Endothelial cell (in vitro differentiated cells): ENCODE results near the gene GP1BB. TPM values are rescaled to one million over a fixed set of nuclear protein-coding genes. Genes with fewer than 3 reads are reported as not detected.
A peak's percentile ranks its signal among the peaks of the same experiment; 100 is the strongest.

Experiments
- DNase-seq: peaks from one replicate; pipeline ENCODE4 v3.0.0; 2021; ENCODE audit warnings: low spot score
- H3K27ac Mint-ChIP-seq: one replicate; pipeline ENCODE4 v1.8.0; 2021; ENCODE audit warnings: mixed read lengths, inconsistent platforms; ENCODE audit not compliant: unreplicated experiment
- H3K27me3 Mint-ChIP-seq: one replicate; pipeline ENCODE4 v1.8.0; 2021; ENCODE audit warnings: mild to moderate bottlenecking, moderate library complexity, mixed read lengths, inconsistent platforms; ENCODE audit not compliant: unreplicated experiment
- H3K36me3 Mint-ChIP-seq: one replicate; pipeline ENCODE4 v1.8.0; 2021; ENCODE audit warnings: mild to moderate bottlenecking, low read depth, mixed read lengths, inconsistent platforms; ENCODE audit not compliant: unreplicated experiment
- H3K4me1 Mint-ChIP-seq: one replicate; pipeline ENCODE4 v1.8.0; 2021; ENCODE audit warnings: mild to moderate bottlenecking, mixed read lengths, inconsistent platforms; ENCODE audit not compliant: unreplicated experiment
- H3K4me3 Mint-ChIP-seq: one replicate; pipeline ENCODE4 v1.8.0; 2021; ENCODE audit warnings: mild to moderate bottlenecking, mixed read lengths, inconsistent platforms; ENCODE audit not compliant: unreplicated experiment
- H3K9me3 Mint-ChIP-seq: one replicate; pipeline ENCODE4 v1.8.0; 2021; ENCODE audit warnings: mixed read lengths, inconsistent platforms; ENCODE audit not compliant: unreplicated experiment
- CTCF ChIP-seq: fragments of 200-600 bp; sonication (generic); IDR thresholded peaks from one replicate; pipeline ENCODE4 v1.5.0; 2021; ENCODE audit warnings: antibody characterized with exemption; ENCODE audit not compliant: unreplicated experiment
- total RNA-seq: library from RNA; stranded (reverse); fragmentation: NEBNext Ultra II Directional; extraction: Animal tissue kit (Norgen Biotek cat#: 25700); gene quantifications from one replicate; pipeline ENCODE4 v1.2.1, GENCODE V29; 2021; ENCODE audit not compliant: unreplicated experiment

The GP1BB gene
- total RNA-seq, 1 donor from 2014 or later = not detected

GRCh38 chr22:19721330-19722177 is 1.8 kb upstream of the GP1BB start:
- peaks cover 12% of the 10 kb centered on the region for H3K36me3 Mint-ChIP-seq
- H3K4me1 Mint-ChIP-seq = peaks cover 17% of the 10 kb centered on the region
- no peak overlapping the region for H3K4me3 Mint-ChIP-seq
- peaks cover 33% of the 10 kb centered on the region for H3K27me3 Mint-ChIP-seq
- no peak for TF ChIP-seq CTCF
- no peak overlapping the region for H3K27ac Mint-ChIP-seq
- DNase-seq = no peak
- no peaks in the 10 kb centered on the region for H3K9me3 Mint-ChIP-seq

DNA sequence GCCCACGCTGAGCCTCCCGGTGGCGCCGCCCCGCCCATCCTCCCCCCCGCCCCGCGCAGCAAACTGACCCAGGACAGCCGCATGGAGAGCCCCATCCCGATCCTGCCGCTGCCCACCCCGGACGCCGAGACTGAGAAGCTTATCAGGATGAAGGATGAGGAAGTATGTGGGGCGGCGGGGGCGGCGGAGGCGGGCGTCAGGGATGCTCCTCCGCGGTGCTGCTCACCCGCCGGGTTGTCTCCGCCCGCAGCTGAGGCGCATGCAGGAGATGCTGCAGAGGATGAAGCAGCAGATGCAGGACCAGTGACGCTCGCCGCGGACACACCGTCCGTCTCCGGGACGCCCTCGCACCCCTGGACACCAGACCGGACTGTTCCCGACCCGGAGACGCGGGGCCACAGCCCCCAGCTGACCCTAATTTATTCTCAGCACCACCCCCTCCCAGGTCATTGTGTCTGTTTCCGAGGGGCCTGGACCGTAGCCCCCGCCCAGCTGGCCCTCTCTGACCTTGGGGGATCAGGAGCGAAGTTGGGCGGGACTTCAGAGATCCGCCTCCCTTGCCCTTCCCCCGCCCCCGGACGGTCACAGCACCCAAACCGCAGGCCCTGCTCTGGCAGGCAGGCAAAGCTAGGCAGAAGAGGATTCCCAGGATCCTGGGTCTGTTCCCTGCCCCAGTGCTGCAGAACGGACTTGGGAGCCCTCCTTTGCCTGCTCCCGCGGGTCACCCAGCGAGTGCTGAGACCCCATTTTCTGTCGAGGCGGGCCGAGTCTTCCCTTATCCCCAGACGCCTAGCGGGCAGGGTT is 959 bp upstream of the GP1BB start:
- TF ChIP-seq CTCF = no peak
- H3K27me3 Mint-ChIP-seq = peaks cover 41% of the 10 kb centered on the region
- peaks cover 17% of the 10 kb centered on the region for H3K4me1 Mint-ChIP-seq
- no peak overlapping the region for H3K4me3 Mint-ChIP-seq
- DNase-seq = no peak
- peaks cover 14% of the 10 kb centered on the region for H3K36me3 Mint-ChIP-seq
- H3K27ac Mint-ChIP-seq = no peak overlapping the region
- H3K9me3 Mint-ChIP-seq = no peaks in the 10 kb centered on the region

DNA sequence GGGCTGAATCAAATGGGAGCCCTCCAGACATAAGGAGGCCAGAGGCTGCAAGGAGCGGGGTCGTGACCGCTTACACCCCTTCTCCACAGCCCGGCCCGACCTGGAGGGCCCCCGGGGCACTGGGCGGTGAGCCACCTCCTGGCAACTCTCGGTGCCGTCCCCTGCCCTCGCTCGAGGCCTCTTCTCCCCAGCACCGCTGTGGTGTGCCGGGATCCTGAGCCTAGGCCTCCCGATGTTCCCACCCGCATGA is 432 bp upstream of the GP1BB start:
- H3K27me3 Mint-ChIP-seq = peaks cover 43% of the 10 kb centered on the region
- H3K9me3 Mint-ChIP-seq = no peaks in the 10 kb centered on the region
- no peak for DNase-seq
- no peak overlapping the region for H3K4me3 Mint-ChIP-seq
- H3K36me3 Mint-ChIP-seq = peaks cover 17% of the 10 kb centered on the region
- no peak for TF ChIP-seq CTCF
- no peak overlapping the region for H3K27ac Mint-ChIP-seq
- peaks cover 20% of the 10 kb centered on the region for H3K4me1 Mint-ChIP-seq

GRCh38 chr22:19723983-19724827 is 866 bp downstream of the GP1BB start:
- Mint-ChIP-seq H3K4me3 (peak overlapping the region; percentile 59), H3K9me3 (no peaks in the 10 kb centered on the region), H3K27me3 (peaks cover 47% of the 10 kb centered on the region), H3K36me3 (peaks cover 17% of the 10 kb centered on the region), H3K4me1 (peaks cover 20% of the 10 kb centered on the region), H3K27ac (peak overlapping the region; percentile 36)
- TF ChIP-seq CTCF = peak; percentile 63
- peak; percentile 83 for DNase-seq
